ENCODE measurements around the gene PYCARD. TPM values are rescaled to one million over a fixed set of nuclear protein-coding genes. Genes with fewer than 3 reads are reported as not detected.
A peak's percentile ranks its signal among the peaks of the same experiment; 100 is the strongest.

PYCARD gene
- total and polyA plus RNA-seq, 9 of the 15 experiments (the other 6 are each of a cell fraction or from before 2014, with no cell fraction given), result 1.3 to 28.4 (median 6.0) TPM

GRCh38 chr16:31200821-31201568, 1.6 kb downstream of the PYCARD start (continued):
- TF ChIP-seq ETV5 (CRISPR knock-in tag; IDR thresholded peaks at IDR 0.05; ENCODE audit: low read depth), result no peak
- no peak for TF ChIP-seq ZNF561 (CRISPR knock-in tag; conservative IDR thresholded peaks at IDR 0.05)
- TF ChIP-seq, protein P1, sequence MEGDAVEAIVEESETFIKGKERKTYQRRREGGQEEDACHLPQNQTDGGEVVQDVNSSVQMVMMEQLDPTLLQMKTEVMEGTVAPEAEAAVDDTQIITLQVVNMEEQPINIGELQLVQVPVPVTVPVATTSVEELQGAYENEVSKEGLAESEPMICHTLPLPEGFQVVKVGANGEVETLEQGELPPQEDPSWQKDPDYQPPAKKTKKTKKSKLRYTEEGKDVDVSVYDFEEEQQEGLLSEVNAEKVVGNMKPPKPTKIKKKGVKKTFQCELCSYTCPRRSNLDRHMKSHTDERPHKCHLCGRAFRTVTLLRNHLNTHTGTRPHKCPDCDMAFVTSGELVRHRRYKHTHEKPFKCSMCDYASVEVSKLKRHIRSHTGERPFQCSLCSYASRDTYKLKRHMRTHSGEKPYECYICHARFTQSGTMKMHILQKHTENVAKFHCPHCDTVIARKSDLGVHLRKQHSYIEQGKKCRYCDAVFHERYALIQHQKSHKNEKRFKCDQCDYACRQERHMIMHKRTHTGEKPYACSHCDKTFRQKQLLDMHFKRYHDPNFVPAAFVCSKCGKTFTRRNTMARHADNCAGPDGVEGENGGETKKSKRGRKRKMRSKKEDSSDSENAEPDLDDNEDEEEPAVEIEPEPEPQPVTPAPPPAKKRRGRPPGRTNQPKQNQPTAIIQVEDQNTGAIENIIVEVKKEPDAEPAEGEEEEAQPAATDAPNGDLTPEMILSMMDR (IDR thresholded peaks at IDR 0.05 in 2 of 3, conservative IDR thresholded peaks at IDR 0.05 in 1 of 3; ENCODE audit: insufficient read depth in 2 of 3, low read depth in 1 of 3, low read length in 3 of 3), result peak; percentile 30 to 55 (median 44); a peak in 3 of 6 replicates
- no peak for TF ChIP-seq CHD1 (IDR thresholded peaks at IDR 0.05; ENCODE audit: low read length)
- no peak for TF ChIP-seq POLR3A (IDR thresholded peaks at IDR 0.05; ENCODE audit: borderline replicate concordance, extremely low read depth, insufficient read depth, insufficient read length)
- peak; percentile 24; the same call in 1 of the 2 replicates for TF ChIP-seq L3MBTL2 (IDR thresholded peaks at IDR 0.05)
- TF ChIP-seq ZNF224 (CRISPR knock-in tag; IDR thresholded peaks at IDR 0.05), result no peak
- no peak for TF ChIP-seq NBN (IDR thresholded peaks at IDR 0.05; ENCODE audit: low read depth)
- TF ChIP-seq HDAC2 (IDR thresholded peaks at IDR 0.05), result 0 out of 2 replicates have a peak, but pooled peaks have one; percentile 22
- no peak for TF ChIP-seq FOXA3 (CRISPR knock-in tag; conservative IDR thresholded peaks at IDR 0.05 in 1 of 2, IDR thresholded peaks at IDR 0.05 in 1 of 2)
- TF ChIP-seq SREBF1 (IDR thresholded peaks at IDR 0.05; ENCODE audit: borderline replicate concordance, low read depth, low read length), result no peak
- TF ChIP-seq NELFE (IDR thresholded peaks at IDR 0.05; ENCODE audit: insufficient read depth, insufficient read length), result no peak
- no peak for TF ChIP-seq HOMEZ (CRISPR knock-in tag; IDR thresholded peaks at IDR 0.05)
- peak; percentile 94 for TF ChIP-seq ZNF263 (CRISPR knock-in tag; IDR thresholded peaks at IDR 0.05; ENCODE audit: borderline replicate concordance)
- no peak for TF ChIP-seq RFX5 (IDR thresholded peaks at IDR 0.05; ENCODE audit: low read depth, low read length)
- no peak for TF ChIP-seq ZNF316 (IDR thresholded peaks at IDR 0.05)
- TF ChIP-seq FOXA1 (IDR thresholded peaks at IDR 0.05; ENCODE audit: borderline replicate concordance), result no peak
- no peak for TF ChIP-seq ZFP1 (CRISPR knock-in tag; IDR thresholded peaks at IDR 0.05)
- TF ChIP-seq ATF3 (IDR thresholded peaks at IDR 0.05), result no peak
- no peak for TF ChIP-seq ATF3 (CRISPR knock-in tag; conservative IDR thresholded peaks at IDR 0.05)
- TF ChIP-seq ARID2 (IDR thresholded peaks at IDR 0.05), result no peak
- TF ChIP-seq C11orf30 (IDR thresholded peaks at IDR 0.05; ENCODE audit: low read depth), result peak; percentile 52; the same call in 1 of the 2 replicates
- TF ChIP-seq ZNF639 (CRISPR knock-in tag; conservative IDR thresholded peaks at IDR 0.05 in 1 of 2, IDR thresholded peaks at IDR 0.05 in 1 of 2), result no peak

All from K562 (cell line).